ENCODE results near the gene CDKAL1.

CDKAL1 gene

DNA sequence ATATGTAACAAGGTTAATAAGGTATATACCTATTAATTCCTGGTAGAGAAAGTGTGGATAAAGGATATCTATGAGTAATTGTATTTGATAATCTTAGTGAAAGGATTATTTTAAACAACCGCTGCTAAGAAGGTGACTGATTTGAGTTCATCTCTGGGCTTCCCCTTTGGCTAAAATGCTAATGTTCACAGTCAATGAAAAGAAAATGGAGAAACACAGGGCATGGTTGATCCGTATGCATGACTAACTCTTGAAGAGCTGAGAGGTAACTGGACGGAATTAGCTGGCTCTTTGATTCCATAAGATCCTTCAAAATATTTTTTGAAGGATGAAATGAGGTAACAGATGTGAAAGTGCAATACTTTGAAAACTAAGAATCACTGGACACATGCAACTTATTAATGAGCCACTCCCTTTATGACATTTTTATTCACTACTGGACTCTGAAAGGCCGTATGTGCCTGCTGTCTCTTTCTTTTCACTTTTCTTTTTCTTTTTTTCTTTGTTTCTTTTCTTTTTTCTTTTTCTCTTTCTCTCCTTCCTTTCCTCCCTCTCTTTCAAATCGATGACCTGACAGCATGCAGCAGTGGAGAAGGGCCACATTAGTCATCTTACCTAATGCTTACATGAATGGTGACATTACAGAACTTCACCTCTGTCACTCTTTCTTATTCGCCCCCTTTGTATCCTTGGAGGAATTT, 464.6 kb downstream of the CDKAL1 start:
- Histone ChIP-seq H3K27me3 (ENCODE audit: control insufficient read depth, insufficient read depth, low read length) (no peaks in the 10 kb centered on the region), H3K4me1 (ENCODE audit: control insufficient read depth, insufficient read depth, low read length) (no peaks in the 10 kb centered on the region), H3K27ac (ENCODE audit: low read length) (no peak overlapping the region), H3K36me3 (ENCODE audit: control insufficient read depth, insufficient read depth, low read length) (no peaks in the 10 kb centered on the region), H3K4me3 (ENCODE audit: low read length) (no peak overlapping the region), H3K9me3 (ENCODE audit: control insufficient read depth, insufficient read depth, low read length) (no peaks in the 10 kb centered on the region)
- DNase-seq (ENCODE audit: low read depth, low spot score) = no peak
- no CpG with 5 or more reads among the region's 6 CpGs for WGBS (ENCODE audit: insufficient coverage, insufficient read length)

DNA sequence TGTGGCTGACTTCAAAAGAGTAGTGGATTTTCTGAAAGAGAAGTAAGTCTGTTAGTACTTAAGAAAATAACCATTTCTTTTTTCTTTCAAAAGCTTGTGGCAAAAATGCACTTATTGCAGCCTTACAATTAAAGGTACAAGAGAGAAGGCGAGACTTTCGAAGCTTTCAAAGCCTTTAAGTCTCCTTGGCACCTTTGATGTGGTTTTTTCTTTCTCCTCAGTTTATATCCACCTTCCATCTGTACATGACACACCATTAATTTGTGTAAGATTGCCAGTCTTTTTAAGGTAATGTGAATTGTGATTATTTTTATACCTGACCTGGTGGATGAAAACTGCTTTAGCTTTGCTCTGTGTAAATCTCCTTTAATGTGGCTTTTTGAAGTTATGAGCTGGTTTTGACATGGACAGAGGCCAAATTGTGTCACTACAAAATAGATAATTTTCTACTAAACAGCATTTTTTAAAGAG, 466.1 kb downstream of the CDKAL1 start:
- H3K27ac ChIP-seq (ENCODE audit: low read length) = no peak overlapping the region
- no peaks in the 10 kb centered on the region for H3K27me3 ChIP-seq (ENCODE audit: control insufficient read depth, insufficient read depth, low read length)
- no peaks in the 10 kb centered on the region for H3K36me3 ChIP-seq (ENCODE audit: control insufficient read depth, insufficient read depth, low read length)
- no peak for DNase-seq (ENCODE audit: low read depth, low spot score)
- H3K4me1 ChIP-seq (ENCODE audit: control insufficient read depth, insufficient read depth, low read length) = no peaks in the 10 kb centered on the region
- no peak overlapping the region for H3K4me3 ChIP-seq (ENCODE audit: low read length)
- WGBS (ENCODE audit: insufficient coverage, insufficient read length) = no CpG with 5 or more reads among the region's 2 CpGs
- H3K9me3 ChIP-seq (ENCODE audit: control insufficient read depth, insufficient read depth, low read length) = no peaks in the 10 kb centered on the region

DNA sequence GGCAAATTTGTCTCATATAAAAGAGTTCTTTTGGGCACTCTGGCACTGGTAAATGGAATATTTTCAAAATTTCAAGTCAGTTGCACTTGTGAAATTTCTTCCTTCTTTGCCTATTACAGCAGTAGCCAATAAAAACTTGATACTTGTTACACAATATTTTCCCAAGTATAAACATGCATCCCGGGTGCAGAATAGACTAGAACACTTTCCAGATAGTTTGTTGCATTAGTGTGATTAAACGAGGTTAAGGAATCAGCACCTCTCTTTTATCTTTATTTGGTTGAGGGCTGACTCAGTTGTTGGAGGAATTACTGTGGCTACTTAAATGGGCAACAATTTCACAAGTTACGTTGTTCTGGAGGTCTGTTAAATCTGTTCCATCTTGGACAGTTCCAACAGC, 467.5 kb downstream of the CDKAL1 start:
- no CpG with 5 or more reads among the region's 3 CpGs for WGBS (ENCODE audit: insufficient coverage, insufficient read length)
- no peaks in the 10 kb centered on the region for H3K36me3 ChIP-seq (ENCODE audit: control insufficient read depth, insufficient read depth, low read length)
- H3K9me3 ChIP-seq (ENCODE audit: control insufficient read depth, insufficient read depth, low read length) = no peaks in the 10 kb centered on the region
- DNase-seq (ENCODE audit: low read depth, low spot score) = no peak
- H3K4me1 ChIP-seq (ENCODE audit: control insufficient read depth, insufficient read depth, low read length) = no peaks in the 10 kb centered on the region
- H3K27me3 ChIP-seq (ENCODE audit: control insufficient read depth, insufficient read depth, low read length) = no peaks in the 10 kb centered on the region
- H3K4me3 ChIP-seq (ENCODE audit: low read length) = no peak overlapping the region
- H3K27ac ChIP-seq (ENCODE audit: low read length) = no peak overlapping the region

DNA sequence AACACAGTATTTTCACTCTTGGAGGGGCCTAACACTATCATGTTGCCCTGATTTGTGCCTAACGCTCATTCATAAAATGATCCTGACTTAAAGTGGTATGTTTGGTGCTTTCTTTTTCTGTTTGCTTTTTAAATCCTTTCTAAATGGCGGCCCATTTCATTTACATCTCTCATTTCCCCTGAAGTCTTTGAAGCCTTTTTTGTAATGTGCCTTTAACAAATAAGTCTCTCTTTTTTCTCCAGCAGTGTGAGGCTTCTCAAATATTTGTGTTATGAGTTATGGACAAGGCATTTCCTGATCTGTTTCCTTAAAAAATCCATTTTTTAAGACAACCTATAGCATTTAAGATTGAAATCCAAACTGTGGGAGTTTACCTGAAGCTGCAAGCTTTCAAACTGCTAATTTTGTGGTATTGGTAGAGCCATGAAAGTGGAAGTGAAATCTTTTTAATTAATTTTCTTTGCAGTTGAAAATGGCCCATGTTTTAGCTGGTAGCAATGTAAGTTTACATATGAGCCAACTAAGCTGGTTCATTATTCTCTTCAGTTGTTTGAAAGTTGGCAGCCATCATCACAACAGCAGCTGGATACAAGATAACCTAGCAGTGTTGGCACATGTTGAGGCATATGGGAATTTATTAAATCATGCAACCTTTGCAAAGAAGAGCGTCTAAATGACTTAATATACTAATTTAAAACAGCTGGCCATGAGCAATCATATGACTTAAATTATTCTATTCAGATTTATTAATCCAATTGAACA, 469.7 kb downstream of the CDKAL1 start:
- Histone ChIP-seq H3K4me3 (ENCODE audit: low read length) (no peak overlapping the region), H3K9me3 (ENCODE audit: control insufficient read depth, insufficient read depth, low read length) (no peaks in the 10 kb centered on the region), H3K27me3 (ENCODE audit: control insufficient read depth, insufficient read depth, low read length) (no peaks in the 10 kb centered on the region), H3K27ac (ENCODE audit: low read length) (no peak overlapping the region), H3K36me3 (ENCODE audit: control insufficient read depth, insufficient read depth, low read length) (no peaks in the 10 kb centered on the region), H3K4me1 (ENCODE audit: control insufficient read depth, insufficient read depth, low read length) (no peaks in the 10 kb centered on the region)
- no CpG with 5 or more reads among the region's 3 CpGs for WGBS (ENCODE audit: insufficient coverage, insufficient read length)
- no peak for DNase-seq (ENCODE audit: low read depth, low spot score)

DNA sequence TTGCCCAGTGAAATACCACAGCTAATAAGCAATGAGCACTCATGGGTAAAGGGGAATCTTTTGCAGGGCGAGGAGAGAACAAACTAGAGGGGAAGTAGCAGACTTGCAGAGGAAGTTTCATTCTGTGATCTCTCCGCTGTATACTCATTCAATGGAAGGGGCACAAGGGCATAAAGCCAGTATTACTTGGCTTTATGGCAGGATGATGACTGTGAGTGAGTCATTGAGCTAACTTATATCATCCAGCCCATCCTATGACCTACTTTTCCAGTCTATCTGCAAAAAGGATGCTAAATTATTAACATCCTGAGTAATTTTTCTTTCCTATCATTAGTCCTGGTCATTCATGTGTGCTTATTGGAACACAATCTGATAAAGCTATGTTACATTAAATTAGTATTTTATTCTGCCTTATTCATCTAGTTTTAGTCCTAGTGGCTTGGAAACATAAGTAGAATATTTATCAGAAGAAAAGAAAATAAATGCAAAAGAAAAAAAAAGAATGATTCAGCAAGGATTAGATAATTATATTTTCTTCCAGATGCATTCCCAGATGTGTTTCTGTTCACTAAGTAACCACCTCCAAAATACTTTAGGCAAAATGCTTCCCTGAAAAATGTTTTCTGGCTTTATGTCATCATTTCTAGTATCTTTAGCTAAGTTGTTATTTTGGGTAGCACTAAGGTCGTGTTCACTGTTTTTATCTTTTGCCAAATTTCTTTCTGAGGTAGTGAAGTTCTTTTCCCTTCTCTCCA, 471.7 kb downstream of the CDKAL1 start:
- no CpG with 5 or more reads among the region's 3 CpGs for WGBS (ENCODE audit: insufficient coverage, insufficient read length)
- no peak overlapping the region for H3K4me3 ChIP-seq (ENCODE audit: low read length)
- no peak for DNase-seq (ENCODE audit: low read depth, low spot score)

DNA sequence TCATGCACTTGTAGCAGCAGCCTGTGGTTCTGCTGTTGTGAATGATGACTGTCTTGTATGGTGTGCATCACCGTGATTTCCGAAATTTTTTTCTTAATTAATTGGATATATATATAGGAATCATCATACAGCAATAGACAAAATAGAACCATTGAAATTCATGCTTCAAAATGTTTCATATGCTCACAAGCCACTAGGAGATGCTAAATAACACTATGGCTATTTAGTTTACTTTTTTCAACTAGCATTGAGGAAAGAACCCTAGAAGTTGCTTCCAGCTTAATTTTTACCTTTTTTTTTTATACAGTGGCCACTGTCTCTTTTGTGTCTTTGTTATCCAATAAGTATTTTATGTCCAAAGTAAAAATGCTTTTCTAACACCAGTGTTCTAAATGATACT, 485.4 kb downstream of the CDKAL1 start:
- H3K27ac ChIP-seq (ENCODE audit: low read length) = no peak overlapping the region
- H3K27me3 ChIP-seq (ENCODE audit: control insufficient read depth, insufficient read depth, low read length) = no peaks in the 10 kb centered on the region
- no peaks in the 10 kb centered on the region for H3K36me3 ChIP-seq (ENCODE audit: control insufficient read depth, insufficient read depth, low read length)
- H3K4me3 ChIP-seq (ENCODE audit: low read length) = no peak overlapping the region
- H3K9me3 ChIP-seq (ENCODE audit: control insufficient read depth, insufficient read depth, low read length) = no peaks in the 10 kb centered on the region
- no peak for DNase-seq (ENCODE audit: low read depth, low spot score)
- WGBS (ENCODE audit: insufficient coverage, insufficient read length) = no CpG with 5 or more reads among the region's 2 CpGs
- H3K4me1 ChIP-seq (ENCODE audit: control insufficient read depth, insufficient read depth, low read length) = peaks cover 3% of the 10 kb centered on the region; the same call in 1 of the 2 replicates

More for the DNA sequence above, 471.7 kb downstream of the CDKAL1 start:
- Histone ChIP-seq H3K36me3 (ENCODE audit: control insufficient read depth, insufficient read depth, low read length) (no peaks in the 10 kb centered on the region), H3K27me3 (ENCODE audit: control insufficient read depth, insufficient read depth, low read length) (no peaks in the 10 kb centered on the region), H3K4me1 (ENCODE audit: control insufficient read depth, insufficient read depth, low read length) (no peaks in the 10 kb centered on the region), H3K27ac (ENCODE audit: low read length) (no peak overlapping the region), H3K9me3 (ENCODE audit: control insufficient read depth, insufficient read depth, low read length) (no peaks in the 10 kb centered on the region)

DNA sequence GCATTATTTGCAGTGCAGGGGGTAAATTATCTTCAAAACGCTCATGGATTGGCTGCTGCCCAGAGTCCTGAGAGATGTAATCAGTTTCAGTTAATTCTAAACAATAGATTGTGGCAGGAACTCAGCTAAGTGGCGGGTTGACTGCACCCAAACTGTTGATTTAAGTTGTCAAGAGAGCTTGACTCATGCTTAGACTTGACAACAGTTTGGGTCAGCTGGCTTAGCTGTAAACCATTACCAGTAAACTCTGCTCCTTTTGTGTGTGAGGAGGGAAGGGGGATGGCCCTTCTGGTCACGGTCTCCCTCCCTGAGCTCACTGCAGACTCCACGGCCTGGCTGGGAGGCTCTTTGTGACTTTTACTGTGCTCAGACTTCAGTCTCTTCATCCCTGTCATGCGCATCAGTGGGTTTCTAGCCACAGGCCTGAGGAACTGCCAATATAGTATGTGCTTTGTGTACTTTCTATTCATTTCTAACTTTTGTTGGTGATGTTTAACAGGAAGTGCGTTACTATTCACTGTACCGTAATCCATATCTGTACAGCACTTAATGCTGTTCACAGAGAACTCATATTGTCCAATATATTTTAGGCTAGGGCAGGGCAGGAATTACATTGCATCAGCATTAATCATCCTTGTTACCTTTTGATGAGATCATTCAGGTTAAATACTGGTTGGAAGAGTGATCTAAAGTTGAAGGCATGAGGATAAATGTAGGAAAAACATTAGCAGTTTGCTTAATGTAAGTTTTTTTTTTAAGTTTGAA, 488.3 kb downstream of the CDKAL1 start:
- Histone ChIP-seq H3K27me3 (ENCODE audit: control insufficient read depth, insufficient read depth, low read length) (no peaks in the 10 kb centered on the region), H3K4me3 (ENCODE audit: low read length) (no peak overlapping the region), H3K27ac (ENCODE audit: low read length) (no peak overlapping the region), H3K9me3 (ENCODE audit: control insufficient read depth, insufficient read depth, low read length) (no peaks in the 10 kb centered on the region), H3K4me1 (ENCODE audit: control insufficient read depth, insufficient read depth, low read length) (peaks cover 3% of the 10 kb centered on the region; the same call in 1 of the 2 replicates), H3K36me3 (ENCODE audit: control insufficient read depth, insufficient read depth, low read length) (no peaks in the 10 kb centered on the region)
- no CpG with 5 or more reads among the region's 7 CpGs for WGBS (ENCODE audit: insufficient coverage, insufficient read length)
- peak; percentile 5 for DNase-seq (ENCODE audit: low read depth, low spot score)

DNA sequence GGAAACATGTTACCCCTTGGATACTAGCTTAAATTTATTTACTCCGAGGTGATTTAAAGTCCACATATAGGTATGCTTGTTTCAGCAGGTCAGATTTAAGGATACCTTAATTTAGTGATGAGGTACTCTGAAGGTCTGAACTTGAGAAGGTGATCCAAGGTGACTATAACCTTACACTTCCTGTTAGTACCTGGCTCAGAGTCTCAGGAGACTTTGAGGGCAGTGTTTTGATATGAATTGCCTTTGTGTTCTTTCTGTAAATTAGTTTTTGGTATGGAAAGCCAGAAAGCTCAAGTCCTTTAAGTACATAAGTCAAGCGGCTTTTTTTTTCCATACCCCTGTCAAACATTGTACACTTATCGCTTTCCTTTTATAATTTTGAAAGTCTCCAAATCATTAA, 489.0 kb downstream of the CDKAL1 start:
- no peaks in the 10 kb centered on the region for H3K27me3 ChIP-seq (ENCODE audit: control insufficient read depth, insufficient read depth, low read length)
- WGBS (ENCODE audit: insufficient coverage, insufficient read length) = no CpG with 5 or more reads among the region's 3 CpGs

DNA sequence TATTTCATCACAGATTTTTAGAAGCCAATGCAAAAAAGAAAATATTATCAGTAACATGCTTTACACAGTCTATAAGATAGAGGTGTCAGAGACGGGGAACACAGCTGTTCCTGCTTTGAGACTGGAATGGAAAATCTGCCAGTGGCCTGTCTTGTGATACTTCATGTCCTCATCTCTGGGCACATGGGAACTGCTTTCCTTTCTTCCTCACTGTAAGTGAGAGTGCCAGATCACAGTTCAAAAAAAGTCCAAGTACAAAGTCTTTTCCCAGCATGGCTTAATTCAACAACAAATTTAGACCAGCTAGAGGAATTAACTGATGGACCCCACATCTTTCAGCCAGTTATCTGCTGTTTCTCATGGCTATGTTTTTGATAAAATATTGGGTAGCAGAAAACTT, 490.4 kb downstream of the CDKAL1 start:
- Histone ChIP-seq H3K27ac (ENCODE audit: low read length) (no peak overlapping the region), H3K4me1 (ENCODE audit: control insufficient read depth, insufficient read depth, low read length) (peaks cover 3% of the 10 kb centered on the region; the same call in 1 of the 2 replicates), H3K27me3 (ENCODE audit: control insufficient read depth, insufficient read depth, low read length) (no peaks in the 10 kb centered on the region), H3K9me3 (ENCODE audit: control insufficient read depth, insufficient read depth, low read length) (no peaks in the 10 kb centered on the region), H3K4me3 (ENCODE audit: low read length) (no peak overlapping the region), H3K36me3 (ENCODE audit: control insufficient read depth, insufficient read depth, low read length) (no peaks in the 10 kb centered on the region)
- WGBS (ENCODE audit: insufficient coverage, insufficient read length) = no CpG with 5 or more reads among the region's 1 CpG
- no peak for DNase-seq (ENCODE audit: low read depth, low spot score)

More for the DNA sequence above, 489.0 kb downstream of the CDKAL1 start:
- Histone ChIP-seq H3K4me3 (ENCODE audit: low read length) (no peak overlapping the region), H3K4me1 (ENCODE audit: control insufficient read depth, insufficient read depth, low read length) (peaks cover 3% of the 10 kb centered on the region; the same call in 1 of the 2 replicates), H3K36me3 (ENCODE audit: control insufficient read depth, insufficient read depth, low read length) (no peaks in the 10 kb centered on the region), H3K27ac (ENCODE audit: low read length) (no peak overlapping the region), H3K9me3 (ENCODE audit: control insufficient read depth, insufficient read depth, low read length) (no peaks in the 10 kb centered on the region)
- no peak for DNase-seq (ENCODE audit: low read depth, low spot score)

Measured in iPS DF 6.9 (cell line).